ENCODE data around the gene TNIK. TPM values are rescaled to one million over a fixed set of nuclear protein-coding genes. Genes with fewer than 3 reads are reported as not detected.

The TNIK gene
- total RNA-seq, 1 donor from 2014 or later = 56.6 TPM

DNA sequence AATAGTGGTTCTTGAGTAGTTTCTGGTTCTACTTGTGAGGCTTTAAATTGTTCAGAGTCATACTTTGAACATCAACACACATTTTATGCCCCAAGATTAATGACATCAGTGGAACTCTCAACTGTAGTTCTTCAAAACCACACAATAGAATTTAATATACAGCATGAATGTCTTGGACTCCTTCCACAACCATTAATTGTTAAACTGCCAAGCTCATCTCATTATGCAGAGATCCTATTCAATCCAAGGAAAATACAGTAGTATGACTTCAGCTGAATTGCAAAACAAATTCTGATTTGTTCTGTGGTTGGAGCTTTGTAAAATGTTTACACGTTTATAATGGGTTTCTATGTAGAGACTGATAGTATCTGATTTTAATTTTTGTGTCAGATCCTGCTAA lies 234.5 kb downstream of the TNIK start:
- no peak for DNase-seq

DNA sequence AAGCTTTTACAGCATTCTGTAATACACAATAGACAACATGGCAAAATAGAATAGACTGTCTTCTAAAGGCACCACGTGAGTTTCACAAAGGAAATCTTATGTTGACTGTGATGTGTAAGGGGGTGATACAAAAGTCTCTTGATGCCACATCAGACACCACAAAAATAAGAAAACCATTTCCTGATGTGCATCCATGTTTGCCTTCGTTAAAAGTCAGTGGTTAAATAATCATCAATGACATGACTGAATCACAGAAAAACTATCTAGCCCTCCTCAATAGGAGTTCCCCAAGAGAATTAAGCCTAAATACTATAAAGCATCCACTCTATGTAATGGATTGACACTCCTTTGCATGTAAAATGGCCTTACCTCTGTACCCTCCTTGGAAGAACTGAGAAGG lies 235.0 kb downstream of the TNIK start:
- DNase-seq = no peak

DNA sequence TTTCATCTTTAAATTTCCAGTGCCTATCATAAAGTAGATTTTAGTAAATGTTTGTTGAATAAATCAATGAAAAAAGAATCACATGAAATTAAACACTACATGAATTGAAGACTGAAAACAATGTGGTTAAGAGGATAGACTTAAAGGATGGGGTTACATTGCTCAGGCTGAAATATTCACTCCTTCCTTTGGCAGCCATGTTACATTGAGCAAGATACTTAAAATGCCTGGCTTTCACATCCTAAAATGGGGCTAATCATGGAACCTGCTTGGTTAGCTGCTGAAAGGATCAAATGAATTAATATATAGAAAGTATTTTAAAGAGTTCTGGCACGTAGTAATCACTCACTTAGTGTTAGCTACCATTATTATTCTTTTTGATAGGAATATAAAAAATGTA lies 236.8 kb downstream of the TNIK start:
- DNase-seq = no peak

DNA sequence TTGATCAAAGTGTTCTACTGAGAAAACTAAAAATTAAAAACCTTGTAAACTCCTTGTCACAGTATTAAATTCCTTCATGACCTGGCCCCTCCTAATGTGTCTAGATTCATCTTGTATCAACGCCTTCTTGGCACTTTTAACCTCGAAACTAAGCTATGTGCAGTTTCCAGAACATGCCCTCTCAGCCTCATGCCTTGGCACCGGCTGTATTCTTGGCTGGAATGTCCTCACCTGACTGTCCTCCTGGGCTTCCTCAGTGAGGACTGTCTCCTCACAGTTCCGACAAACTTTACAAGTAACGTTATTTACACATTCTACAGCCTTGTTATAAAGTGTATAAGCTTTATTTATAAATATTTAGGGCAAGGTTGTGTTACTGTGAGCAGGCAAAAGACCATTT lies 237.2 kb downstream of the TNIK start:
- DNase-seq = no peak

DNA sequence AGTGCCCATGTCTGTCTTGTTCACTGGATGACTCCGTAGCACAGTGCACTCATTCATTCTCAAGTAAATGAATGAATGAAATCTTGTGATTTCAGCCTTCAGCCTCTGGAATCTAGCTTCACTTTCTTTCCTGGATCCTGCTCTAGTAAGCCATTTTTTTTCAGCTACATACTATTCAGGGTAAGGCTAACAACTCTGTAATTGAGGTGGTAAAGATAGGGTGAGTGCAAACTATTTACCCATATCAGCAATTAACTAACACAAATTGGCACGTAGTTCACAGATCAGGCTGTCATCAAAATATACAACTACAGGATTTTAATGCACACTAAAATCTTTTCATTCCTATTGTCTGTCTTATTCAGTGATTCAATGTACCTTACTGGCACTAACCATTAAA lies 238.6 kb downstream of the TNIK start:
- no peak for DNase-seq

DNA sequence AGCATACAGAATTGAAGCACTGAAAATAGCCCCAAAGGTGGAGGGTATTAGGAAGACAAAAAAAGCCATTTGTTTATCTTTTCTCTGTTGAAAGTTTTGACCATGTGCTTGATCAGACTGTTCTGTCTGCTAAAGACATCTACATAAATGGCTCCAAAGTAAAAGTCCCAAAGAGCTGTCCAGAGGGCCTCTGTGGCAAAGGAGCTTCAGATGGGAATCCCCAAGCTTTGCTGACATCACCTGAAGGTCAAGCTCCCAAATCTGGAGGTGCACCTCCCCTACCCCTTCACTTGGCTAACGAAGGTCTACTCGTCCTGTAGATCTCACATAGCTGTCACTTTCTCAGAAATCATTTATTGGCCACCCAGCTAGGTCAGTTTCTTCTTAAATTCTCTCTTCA lies 239.1 kb downstream of the TNIK start:
- DNase-seq = no peak

DNA sequence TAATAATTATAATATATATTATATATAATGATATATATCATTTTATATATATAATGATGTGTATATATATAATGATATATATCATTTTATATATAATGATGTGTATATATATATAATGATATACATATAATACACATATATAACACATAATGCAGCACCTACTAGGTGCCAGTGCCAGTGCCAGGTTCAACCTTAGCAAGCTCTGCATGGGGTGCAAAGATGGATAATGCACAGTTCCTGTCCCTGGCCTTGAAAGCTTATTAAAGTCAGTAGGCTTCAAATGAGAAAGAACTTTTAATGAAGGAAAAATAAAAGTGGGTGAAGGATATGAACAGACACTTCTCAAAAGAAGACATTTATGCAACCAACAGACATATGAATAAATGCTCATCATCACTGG lies 240.9 kb downstream of the TNIK start:
- no peak for DNase-seq

DNA sequence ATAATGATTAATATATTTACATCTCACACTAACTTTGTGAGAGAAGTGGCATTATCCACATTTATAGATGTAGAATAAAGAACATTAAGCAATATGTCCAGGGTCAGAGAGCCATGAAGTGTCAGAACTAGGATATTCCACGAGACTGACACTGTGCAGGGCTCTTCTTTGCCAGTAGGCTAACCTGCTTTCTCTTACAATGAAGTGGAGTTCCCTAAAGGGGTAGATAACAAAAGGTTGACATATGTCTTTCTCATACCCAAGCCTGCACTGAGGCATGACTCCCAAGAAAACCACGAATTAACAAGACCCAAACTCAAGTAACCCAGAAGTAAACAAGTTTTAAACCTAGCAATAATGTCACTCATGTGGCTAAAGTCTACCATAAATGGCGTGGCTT lies 242.1 kb downstream of the TNIK start:
- no peak for DNase-seq

DNA sequence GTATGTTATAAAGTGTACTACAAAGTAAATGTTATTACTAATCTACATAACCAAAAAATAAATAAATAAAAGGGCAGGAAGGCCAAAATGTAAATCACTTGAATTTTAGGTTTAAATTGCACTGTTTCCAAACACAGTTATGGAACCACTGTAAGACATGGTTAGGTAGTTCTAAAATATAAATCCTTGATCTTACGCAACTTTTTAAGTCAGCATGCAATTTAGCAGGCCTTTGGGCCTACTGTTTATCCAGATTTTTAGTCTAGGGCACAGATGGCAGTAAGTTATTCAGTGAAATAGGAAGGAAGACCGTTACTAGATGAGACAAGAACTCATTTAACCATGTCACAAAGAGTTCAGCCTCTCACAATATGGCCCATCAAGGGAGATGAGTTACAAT lies 246.3 kb downstream of the TNIK start:
- DNase-seq = no peak

DNA sequence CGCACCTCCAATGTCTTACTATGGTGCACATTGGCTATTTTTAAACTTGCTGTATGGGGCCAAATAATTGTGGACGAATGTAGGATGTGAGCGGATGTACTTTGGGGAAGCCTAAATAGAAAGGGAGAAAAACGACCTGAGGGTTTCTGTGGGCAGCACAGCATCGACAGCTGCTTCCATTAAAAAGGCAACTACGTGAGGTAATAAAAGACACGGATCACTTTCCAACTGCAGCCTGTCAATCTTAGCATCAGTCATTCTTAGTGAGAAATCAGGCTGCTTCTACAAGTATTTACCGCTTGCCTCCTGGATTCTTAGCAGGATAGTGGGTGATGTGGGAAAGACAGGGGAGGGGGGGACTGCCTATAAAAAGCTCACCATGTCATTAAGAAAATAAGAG lies 247.0 kb downstream of the TNIK start:
- DNase-seq = peak; percentile 22

DNA sequence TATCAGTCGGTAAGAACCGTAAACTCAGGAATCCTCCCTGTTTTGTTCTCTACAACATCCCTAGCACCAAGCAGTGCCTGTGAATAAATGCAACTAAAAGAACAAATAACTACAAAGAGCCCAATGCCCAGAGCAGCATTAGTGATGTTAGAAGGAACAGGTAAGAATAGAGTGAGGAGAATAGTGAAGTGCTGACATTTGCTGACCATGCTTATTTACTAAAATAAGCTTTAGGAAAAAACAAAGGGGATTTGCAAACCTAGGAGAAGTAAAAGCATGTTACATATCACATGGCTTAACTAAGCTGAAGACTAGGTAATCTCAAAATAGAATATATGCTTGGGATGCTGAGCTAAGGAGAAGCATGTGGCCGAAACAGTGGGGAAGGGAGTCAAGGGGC lies 247.6 kb downstream of the TNIK start:
- no peak for DNase-seq

DNA sequence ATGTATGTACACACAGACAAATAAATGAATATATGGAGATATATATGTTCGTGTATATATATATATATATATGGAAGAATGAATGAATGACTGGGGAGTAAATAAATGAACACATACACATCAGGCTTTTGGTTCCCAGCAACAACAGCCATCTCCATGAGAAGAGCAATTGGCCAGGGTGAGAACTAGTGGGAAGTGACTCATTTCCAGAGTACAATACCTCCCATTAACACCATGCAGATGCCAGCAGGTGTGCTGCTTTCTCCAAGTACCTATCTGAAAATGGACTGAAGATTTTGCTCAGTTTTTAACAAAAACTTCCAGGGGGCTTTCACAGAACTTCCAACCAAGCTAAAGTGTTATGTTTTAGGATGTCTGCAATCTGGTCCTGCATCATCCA lies 253.9 kb downstream of the TNIK start:
- DNase-seq = no peak

DNA sequence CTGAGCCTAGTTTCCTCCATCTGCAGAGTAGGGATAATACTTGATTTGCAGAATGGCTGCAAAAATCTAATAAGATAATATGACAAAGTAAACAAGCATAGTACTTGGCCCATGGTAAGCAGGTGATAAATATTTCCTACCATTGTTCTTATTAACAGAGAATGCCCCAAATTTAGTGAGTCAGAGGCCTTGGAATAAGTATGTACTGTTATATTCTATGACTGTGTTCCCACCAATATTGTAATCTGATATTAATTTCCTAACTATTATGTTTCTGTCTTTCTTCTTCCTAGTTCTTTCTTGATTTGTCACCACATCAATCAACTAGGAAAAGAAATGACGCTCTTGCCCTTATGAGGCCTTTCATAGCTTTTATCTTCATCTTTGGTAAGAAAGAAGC lies 255.3 kb downstream of the TNIK start:
- DNase-seq = no peak

DNA sequence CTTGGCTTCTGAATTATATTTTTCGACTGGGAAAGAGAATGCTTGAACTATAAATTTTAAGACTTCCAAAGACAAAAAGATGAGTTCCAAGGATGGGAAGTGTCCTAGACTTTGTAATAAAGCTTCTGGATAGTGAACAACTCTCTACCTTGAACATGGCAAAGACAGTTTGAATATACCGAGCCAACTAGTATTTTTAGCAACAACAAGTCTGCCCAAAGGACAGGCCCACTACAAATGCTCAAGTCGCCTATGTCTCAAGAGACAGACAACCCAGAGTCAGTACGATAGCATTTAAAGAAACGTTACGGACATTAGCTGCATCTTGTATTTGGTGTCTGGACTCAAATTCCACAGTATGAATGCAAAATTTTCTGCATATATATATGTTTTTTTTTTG lies 258.4 kb downstream of the TNIK start:
- peak; percentile 9 for DNase-seq

DNA sequence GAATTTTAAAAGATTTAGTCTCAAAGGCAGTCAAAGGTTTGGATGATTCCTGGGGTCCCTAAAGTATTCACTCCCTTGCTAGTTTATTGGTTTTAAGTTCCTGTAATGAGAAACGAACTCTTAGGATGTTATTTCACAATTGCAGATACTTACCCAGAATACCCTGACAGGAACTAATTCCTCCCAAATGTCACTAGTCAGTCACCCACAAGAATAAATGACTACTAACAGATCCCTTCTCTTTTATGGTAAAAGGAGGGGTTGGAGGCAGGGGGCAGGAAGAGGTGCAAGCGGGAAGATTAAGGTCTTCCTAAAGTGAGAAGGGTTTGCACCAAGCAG lies 259.5 kb downstream of the TNIK start:
- no peak for DNase-seq

DNA sequence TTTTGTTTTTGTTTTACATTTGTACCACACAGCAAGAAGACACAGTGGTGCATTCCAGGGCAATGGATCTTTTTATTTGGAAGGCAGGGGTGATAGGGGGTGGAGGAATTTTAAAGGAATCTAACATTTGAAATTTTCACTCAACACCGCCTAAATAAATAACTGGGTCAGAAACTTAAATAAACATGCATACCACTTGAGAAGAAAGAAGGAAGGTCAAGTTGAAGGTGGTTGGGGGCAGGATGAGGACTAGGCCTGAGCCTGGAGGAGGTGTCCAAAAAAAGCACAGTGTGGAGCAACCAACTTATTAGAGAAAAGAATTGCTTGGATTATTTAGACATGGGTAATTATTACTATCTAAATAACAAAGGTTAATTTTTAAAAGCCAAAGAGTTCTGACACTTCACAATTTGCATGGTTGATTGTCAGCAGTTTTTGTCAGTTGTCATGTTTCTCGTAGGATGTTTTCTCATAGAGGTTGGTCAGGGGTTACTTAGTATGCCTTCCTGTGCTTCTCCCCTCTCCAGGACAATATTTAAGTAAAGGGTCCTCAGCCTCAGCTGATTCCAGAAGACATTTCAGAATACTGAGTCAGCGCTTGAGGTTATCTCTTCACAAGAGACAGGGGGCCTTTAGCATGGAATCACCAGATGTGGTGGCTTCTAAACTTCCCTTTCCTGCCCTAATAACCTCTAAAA lies 260.0 kb downstream of the TNIK start:
- DNase-seq = no peak

DNA sequence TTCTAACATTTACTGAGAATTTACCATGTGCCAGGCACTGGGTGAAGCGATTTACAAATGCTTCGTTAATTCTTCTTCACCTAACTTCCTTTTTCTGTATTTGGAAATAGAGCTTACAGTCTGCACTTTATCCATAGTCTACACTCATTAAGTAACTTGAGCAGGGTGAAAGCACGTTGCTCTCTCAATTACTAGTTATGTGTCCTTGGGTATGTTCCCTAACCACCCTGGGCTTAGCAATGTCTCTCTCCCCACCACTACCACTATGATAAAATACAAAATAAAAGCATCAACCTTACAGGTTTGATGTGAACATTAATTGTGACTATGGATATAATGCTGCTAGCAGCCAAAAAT lies 260.8 kb downstream of the TNIK start:
- DNase-seq = no peak

DNA sequence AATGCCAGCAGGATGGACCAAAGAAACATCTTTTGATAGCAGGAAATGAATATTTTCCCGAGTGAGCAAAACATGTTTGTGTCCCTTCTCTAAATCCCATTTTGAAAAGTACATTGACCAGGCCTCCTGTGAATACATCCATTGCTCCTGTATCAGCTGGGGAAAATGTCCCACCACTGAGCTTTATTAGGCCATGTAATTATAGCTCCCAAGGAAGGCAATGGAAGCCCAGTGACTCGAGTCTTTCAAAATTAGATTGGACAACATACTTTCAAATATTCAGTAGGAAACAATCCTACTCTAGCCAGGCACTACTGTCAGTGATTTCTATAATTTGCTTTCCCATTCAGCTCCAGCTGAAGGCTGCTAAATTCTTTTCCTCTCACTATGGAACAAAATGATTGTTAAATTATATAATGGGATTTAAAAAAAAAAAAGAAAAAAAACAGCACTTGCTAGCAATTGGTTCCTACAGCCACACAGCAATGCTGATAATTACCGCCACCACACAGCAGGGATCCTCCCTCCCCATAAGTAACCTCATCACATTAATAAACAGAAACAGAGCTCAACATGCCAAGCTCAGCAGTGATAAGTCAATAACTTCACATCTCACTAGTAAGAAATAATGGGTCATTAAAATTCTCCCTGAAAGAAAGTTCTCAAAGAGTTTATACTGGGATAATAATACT lies 261.3 kb downstream of the TNIK start:
- no peak for DNase-seq

DNA sequence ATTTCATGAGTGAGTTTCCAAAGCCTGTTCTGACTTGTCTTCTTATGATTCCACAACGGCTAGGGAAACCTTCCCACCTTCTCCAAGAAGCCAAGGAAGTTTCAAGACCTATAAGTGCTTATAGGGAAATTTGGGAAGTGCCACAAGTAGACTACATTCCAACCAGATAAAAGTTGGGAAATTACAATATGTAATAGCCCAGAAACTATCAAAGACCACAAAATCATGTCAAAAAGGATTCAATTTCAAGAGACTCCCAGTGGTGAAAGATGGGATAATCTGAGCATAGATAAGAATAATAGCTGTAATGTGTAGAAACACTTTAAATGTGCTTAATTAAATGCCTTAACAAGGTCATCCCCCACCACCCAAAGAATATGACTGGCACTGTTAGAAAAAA lies 264.5 kb downstream of the TNIK start:
- DNase-seq = no peak

DNA sequence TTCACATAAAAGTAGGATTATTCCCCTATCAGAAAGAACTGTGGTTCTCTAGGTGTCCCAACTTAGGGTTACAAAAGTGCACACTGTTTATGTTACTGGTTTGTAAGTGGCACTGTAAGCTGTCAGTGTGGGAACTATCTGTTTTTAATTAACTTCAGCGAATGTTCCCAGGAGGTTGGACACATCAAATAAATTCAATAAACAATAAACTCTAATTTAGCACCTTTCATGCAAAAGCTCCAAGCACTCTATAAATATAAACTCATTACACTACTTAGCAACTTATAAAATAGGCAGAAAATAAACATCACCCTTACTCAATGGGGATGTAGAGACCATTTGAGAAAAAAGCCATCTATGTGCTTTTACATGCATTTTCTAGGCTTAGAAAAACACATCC lies 265.2 kb downstream of the TNIK start:
- DNase-seq = no peak

DNA sequence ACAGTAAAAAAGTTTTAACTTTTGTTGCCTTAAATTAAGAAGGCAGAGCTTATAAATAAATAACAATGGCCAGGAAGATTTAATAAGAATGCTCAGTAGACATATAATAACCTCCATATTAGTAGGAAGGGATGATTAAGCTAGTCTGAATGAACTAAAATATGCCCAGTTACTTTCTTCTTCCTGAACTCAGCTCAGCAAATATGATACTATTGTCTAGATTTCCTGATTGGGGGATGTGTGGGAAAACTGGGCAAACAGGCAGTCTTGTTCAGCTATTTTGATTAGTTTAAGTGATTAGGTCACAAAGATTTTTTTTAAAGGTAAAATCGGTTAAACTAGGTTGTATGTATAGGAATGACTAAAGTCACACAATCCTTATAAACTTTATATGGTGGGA lies 266.5 kb downstream of the TNIK start:
- DNase-seq = no peak

DNA sequence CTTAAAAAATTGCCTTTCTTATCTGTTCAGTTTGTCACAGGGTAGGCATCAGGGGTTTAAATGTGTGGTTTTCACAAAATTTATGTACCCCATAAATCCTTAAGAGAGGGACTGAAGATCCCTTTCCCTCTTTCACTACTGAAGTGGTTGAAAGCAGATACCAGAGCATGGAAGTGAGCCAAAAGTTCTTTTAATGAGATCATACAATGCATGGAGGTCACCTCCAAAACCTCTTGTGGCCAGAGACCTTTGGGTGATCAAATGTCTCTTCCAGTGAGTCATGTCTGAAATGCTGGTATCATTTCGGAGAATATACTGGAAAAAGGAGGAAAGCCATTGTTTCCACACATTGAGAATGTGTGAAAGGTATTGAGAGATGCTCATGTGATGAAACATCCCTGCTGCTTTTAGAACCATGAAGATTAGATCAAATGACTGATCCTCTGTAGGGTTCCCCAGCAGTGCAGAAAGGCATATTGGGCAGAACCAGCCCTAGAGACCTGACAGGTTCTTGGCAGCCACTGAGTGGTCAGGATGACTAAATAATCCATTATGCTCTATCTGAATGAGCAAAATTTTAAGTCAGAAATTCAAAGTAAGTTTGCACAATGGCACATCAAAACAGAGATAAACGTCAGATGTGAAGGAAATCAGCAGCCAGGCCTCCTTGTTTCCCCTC lies 267.9 kb downstream of the TNIK start:
- DNase-seq = peak; percentile 56

DNA sequence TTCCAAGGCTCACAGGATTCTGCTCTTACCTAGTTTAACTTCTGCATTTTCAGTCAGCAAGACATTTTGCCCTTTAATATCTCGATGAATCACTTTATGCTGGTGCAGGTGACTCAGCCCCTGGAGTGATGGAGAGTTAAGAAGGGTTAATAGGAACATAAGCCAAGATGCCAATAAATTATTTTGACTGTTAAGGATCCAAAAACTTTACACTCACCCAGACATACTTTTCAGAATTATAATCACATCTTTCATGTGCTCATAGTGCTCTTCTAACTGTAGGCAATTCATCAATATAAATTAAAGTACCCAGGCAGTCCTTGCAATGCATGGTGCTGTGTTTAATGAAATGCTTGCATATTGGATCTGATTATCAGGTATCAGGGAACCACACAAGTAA lies 269.5 kb downstream of the TNIK start:
- DNase-seq = no peak

Data from tongue (tissue), 2 donors.